GM12878 (cell line): ENCODE data around the gene CDH1. TPM values are rescaled to one million over a fixed set of nuclear protein-coding genes. Genes with fewer than 3 reads are reported as not detected.

Experiments used
- CBFB ChIP-seq: IDR thresholded peaks from 2 replicates; pipeline ENCODE4 v1.6.1; 2016; ENCODE audit warnings: antibody characterized with exemption, low read depth
- E2F4 ChIP-seq: IDR thresholded peaks from 2 replicates; pipeline ENCODE4 v1.6.1; 2012; ENCODE audit warnings: low read depth, low read length, improper control_type of control experiment
- EED ChIP-seq: sonication (generic); IDR thresholded peaks from 2 replicates; pipeline ENCODE4 v1.6.1; 2016; ENCODE audit warnings: antibody characterized with exemption, low read depth
- EZH2 ChIP-seq: IDR thresholded peaks from 2 replicates; pipeline ENCODE4 v1.6.1; 2012; ENCODE audit warnings: low read depth, mild to moderate bottlenecking, control low read depth, inconsistent platforms, low read length, borderline replicate concordance; ENCODE audit not compliant: control insufficient read depth
- FOS ChIP-seq: IDR thresholded peaks from 3 replicates; pipeline ENCODE4 v1.6.1; 2011; ENCODE audit warnings: borderline replicate concordance; ENCODE audit not compliant: insufficient read length; ENCODE audit errors: extremely low read depth
- GATAD2B ChIP-seq: fragments of 450-650 bp; conservative IDR thresholded peaks from 2 replicates; pipeline ENCODE4 v1.6.1; 2017; ENCODE audit warnings: low read depth, mild to moderate bottlenecking, moderate library complexity
- JUND ChIP-seq: IDR thresholded peaks from 2 replicates; pipeline ENCODE4 v1.6.1; 2012; ENCODE audit warnings: low read depth, mild to moderate bottlenecking, low read length, improper control_type of control experiment, moderate library complexity
- KLF5 ChIP-seq: fragments of 450-650 bp; IDR thresholded peaks from 2 replicates; pipeline ENCODE4 v1.6.1; 2014; ENCODE audit warnings: mild to moderate bottlenecking; ENCODE audit not compliant: partially characterized antibody
- MEF2B ChIP-seq: fragments of 450-650 bp; IDR thresholded peaks from 2 replicates; pipeline ENCODE4 v1.6.1; 2018; ENCODE audit warnings: mild to moderate bottlenecking, moderate library complexity; ENCODE audit not compliant: partially characterized antibody, poor library complexity, severe bottlenecking
- MTA2 ChIP-seq: fragments of 450-650 bp; IDR thresholded peaks from 2 replicates; pipeline ENCODE4 v1.6.1; 2016; ENCODE audit warnings: low read depth, mild to moderate bottlenecking, moderate library complexity
- MTA3 ChIP-seq: IDR thresholded peaks from 2 replicates; pipeline ENCODE4 v1.6.1; 2012; ENCODE audit warnings: low read length, inconsistent platforms, borderline replicate concordance
- NFIC ChIP-seq: IDR thresholded peaks from 2 replicates; pipeline ENCODE4 v1.6.1; 2012; ENCODE audit warnings: low read depth, mild to moderate bottlenecking, inconsistent platforms, low read length, moderate library complexity
- NR2C2 ChIP-seq: IDR thresholded peaks from 2 replicates; pipeline ENCODE4 v1.6.1; 2011; ENCODE audit warnings: borderline replicate concordance, low read depth; ENCODE audit not compliant: control insufficient read depth, insufficient read length
- NRF1 ChIP-seq: conservative IDR thresholded peaks from 2 replicates; pipeline ENCODE4 v1.6.1; 2011; ENCODE audit warnings: mild to moderate bottlenecking, low read depth, low read length, improper control_type of control experiment
- POLR2AphosphoS2 ChIP-seq: IDR thresholded peaks from 2 replicates; pipeline ENCODE4 v1.6.1; 2011; ENCODE audit warnings: low read depth, mild to moderate bottlenecking, low read length, improper control_type of control experiment, moderate library complexity
- RUNX3 ChIP-seq: IDR thresholded peaks from 2 replicates; pipeline ENCODE4 v1.6.1; 2012; ENCODE audit warnings: low read length, inconsistent platforms
- STAT3 ChIP-seq: IDR thresholded peaks from 2 replicates; pipeline ENCODE4 v1.6.1; 2011; ENCODE audit warnings: low read depth, low read length, improper control_type of control experiment
- SUPT20H ChIP-seq: IDR thresholded peaks from 2 replicates; pipeline ENCODE4 v1.6.1; 2011; ENCODE audit warnings: low read depth, mild to moderate bottlenecking, low read length, moderate library complexity, borderline replicate concordance; ENCODE audit not compliant: control insufficient read depth
- TCF12 ChIP-seq: IDR thresholded peaks from 2 replicates; pipeline ENCODE4 v1.6.1; 2011; ENCODE audit warnings: low read depth, mild to moderate bottlenecking, low read length
- WRNIP1 ChIP-seq: IDR thresholded peaks from 2 replicates; pipeline ENCODE4 v1.6.1; 2011; ENCODE audit warnings: low read depth, low read length, improper control_type of control experiment, borderline replicate concordance
- YBX1 ChIP-seq: fragments of 450-650 bp; IDR thresholded peaks from 2 replicates; pipeline ENCODE4 v1.6.1; 2016; ENCODE audit warnings: antibody characterized with exemption
- ZBTB33 ChIP-seq: fragments of 450-650 bp; IDR thresholded peaks from 2 replicates; pipeline ENCODE4 v1.6.1; 2017; ENCODE audit warnings: mild to moderate bottlenecking
- polyA plus RNA-seq, 11 experiments: library from polyadenylated mRNA; depleted of rRNA in 4 of 11; unstranded in 6 of 11; stranded (reverse) in 5 of 11; fragments of >200 nt; fragmentation: Nextera tagmentation in 4 of 11; fragmentation: Illumina TruSeq in 1 of 11; extraction: Ambion mirVana in 4 of 11; extraction: Trizol in 1 of 11; gene quantifications; 1 replicate in 1 of 11; 2 replicates in 10 of 11; pipeline versions ENCODE4 v1.2.1 to v1.2.3, GENCODE V29; 2011 to 2016; ENCODE audit warnings: inconsistent platforms in 2 of 11, missing spikeins in 2 of 11, low read depth in 1 of 11
- total RNA-seq, 4 experiments: library from RNA; depleted of rRNA in 3 of 4; stranded (reverse); fragments of >200 nt in 3 of 4; fragmentation: Illumina TruSeq in 1 of 4; extraction: Trizol in 1 of 4; gene quantifications; 2 replicates each; pipeline versions ENCODE4 v1.2.1 to v1.2.3, GENCODE V29; 2013 to 2021
- TF ChIP-seq, protein P1 (sequence below): fragments of 450-650 bp; IDR thresholded peaks from 2 replicates; pipeline ENCODE4 v1.6.1; 2017; ENCODE audit warnings: mild to moderate bottlenecking, moderate library complexity

Gene CDH1
- total and polyA plus RNA-seq, 10 of the 15 experiments (the other 5 are each of a cell fraction or from before 2014, with no cell fraction given): 2.2 to 30.6 (median 17.7) TPM

DNA sequence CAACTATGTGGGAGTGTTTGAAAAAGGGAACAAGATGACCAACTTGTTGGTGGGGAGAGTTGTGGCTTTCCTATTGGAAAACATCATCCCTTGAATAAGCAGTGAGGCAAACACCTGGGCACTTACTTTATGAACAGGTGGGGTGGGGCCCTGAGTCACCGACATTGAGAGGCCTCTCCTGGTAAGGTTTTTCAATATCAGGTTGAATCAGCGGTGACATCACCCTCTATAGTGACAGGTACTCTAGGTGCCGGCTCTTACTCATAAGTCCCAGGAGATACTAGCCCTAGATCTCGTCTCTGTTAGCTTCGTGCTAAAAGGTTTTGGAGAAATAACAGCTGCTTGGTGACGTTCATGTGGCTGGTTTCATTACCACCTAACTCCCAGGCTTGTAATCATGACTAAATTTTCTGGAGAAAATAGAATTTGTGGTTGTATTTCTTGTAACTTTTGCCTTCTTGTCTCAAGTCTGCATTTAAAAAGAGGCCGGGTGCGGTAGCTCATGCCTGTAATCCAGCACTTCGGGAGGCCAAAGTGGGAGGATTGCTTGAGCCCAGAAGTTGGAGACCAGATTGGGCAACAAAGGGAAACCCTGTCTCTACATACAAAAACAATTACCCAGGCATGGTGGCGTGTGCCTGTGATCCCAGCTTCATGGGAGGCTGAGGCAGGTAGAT, 19.3 kb downstream of the CDH1 start (continued):
- no peak for TF ChIP-seq WRNIP1
- no peak for TF ChIP-seq ZBTB33
- TF ChIP-seq, protein P1, sequence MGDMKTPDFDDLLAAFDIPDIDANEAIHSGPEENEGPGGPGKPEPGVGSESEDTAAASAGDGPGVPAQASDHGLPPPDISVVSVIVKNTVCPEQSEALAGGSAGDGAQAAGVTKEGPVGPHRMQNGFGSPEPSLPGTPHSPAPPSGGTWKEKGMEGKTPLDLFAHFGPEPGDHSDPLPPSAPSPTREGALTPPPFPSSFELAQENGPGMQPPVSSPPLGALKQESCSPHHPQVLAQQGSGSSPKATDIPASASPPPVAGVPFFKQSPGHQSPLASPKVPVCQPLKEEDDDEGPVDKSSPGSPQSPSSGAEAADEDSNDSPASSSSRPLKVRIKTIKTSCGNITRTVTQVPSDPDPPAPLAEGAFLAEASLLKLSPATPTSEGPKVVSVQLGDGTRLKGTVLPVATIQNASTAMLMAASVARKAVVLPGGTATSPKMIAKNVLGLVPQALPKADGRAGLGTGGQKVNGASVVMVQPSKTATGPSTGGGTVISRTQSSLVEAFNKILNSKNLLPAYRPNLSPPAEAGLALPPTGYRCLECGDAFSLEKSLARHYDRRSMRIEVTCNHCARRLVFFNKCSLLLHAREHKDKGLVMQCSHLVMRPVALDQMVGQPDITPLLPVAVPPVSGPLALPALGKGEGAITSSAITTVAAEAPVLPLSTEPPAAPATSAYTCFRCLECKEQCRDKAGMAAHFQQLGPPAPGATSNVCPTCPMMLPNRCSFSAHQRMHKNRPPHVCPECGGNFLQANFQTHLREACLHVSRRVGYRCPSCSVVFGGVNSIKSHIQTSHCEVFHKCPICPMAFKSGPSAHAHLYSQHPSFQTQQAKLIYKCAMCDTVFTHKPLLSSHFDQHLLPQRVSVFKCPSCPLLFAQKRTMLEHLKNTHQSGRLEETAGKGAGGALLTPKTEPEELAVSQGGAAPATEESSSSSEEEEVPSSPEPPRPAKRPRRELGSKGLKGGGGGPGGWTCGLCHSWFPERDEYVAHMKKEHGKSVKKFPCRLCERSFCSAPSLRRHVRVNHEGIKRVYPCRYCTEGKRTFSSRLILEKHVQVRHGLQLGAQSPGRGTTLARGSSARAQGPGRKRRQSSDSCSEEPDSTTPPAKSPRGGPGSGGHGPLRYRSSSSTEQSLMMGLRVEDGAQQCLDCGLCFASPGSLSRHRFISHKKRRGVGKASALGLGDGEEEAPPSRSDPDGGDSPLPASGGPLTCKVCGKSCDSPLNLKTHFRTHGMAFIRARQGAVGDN: peak; percentile 54; the same call in 1 of the 2 replicates
- TF ChIP-seq RUNX3: peak; percentile 96
- TF ChIP-seq TCF12: peak; percentile 99
- TF ChIP-seq MTA3: 0 out of 2 replicates have a peak, but pooled peaks have one; percentile 89
- no peak for TF ChIP-seq NR2C2
- TF ChIP-seq CBFB: peak; percentile 87
- peak; percentile 76 for TF ChIP-seq GATAD2B
- no peak for TF ChIP-seq EZH2
- TF ChIP-seq SUPT20H: no peak
- TF ChIP-seq STAT3: peak; percentile 98
- peak; percentile 98 for TF ChIP-seq MEF2B
- TF ChIP-seq FOS: no peak
- TF ChIP-seq JUND: peak; percentile 90
- peak; percentile 100 for TF ChIP-seq NFIC
- no peak for TF ChIP-seq POLR2AphosphoS2
- TF ChIP-seq YBX1: no peak; the same call in 1 of the 2 replicates
- peak; percentile 98 for TF ChIP-seq MTA2
- peak; percentile 94 for TF ChIP-seq KLF5
- no peak for TF ChIP-seq E2F4
- TF ChIP-seq NRF1: no peak
- TF ChIP-seq EED: peak; percentile 96
